ENCODE measurements around the gene B4GALNT1. TPM values are rescaled to one million over a fixed set of nuclear protein-coding genes. Genes with fewer than 3 reads are reported as not detected.

Gene B4GALNT1
- total and polyA plus RNA-seq, 10 of the 15 experiments (the other 5 are each of a cell fraction or from before 2014, with no cell fraction given), result 0.01 to 0.38 (median 0.14) TPM; not detected in 3

- TF ChIP-seq SMAD5 (IDR thresholded peaks at IDR 0.05; ENCODE audit: low read depth), result no peak
- no peak for TF ChIP-seq DPF2 (IDR thresholded peaks at IDR 0.05)
- no peak for TF ChIP-seq CEBPB (IDR thresholded peaks at IDR 0.05; ENCODE audit: borderline replicate concordance in 1 of 2, low read depth in 2 of 2, low read length in 2 of 2)
- no peak for TF ChIP-seq ZZZ3 (IDR thresholded peaks at IDR 0.05; ENCODE audit: control insufficient read depth, insufficient read length, low read depth)
- Histone ChIP-seq H3K27me3 (replicated peaks in 1 of 2; ENCODE audit: control insufficient read depth in 2 of 2, insufficient read depth in 2 of 2, low read length in 1 of 2) (peaks cover 24 to 25% of the 10 kb centered on the region in 2 experiments), H4K20me1 (ENCODE audit: control insufficient read depth, insufficient read depth) (no peaks in the 10 kb centered on the region), H3K4me1 (ENCODE audit: control insufficient read depth, insufficient read depth, low read length) (peaks cover 4% of the 10 kb centered on the region), H3K27ac (ENCODE audit: control insufficient read depth, insufficient read depth) (no peak overlapping the region), H3K9me3 (replicated peaks; ENCODE audit: control insufficient read depth, insufficient read depth, low read length) (no peaks in the 10 kb centered on the region), H3K9ac (ENCODE audit: control insufficient read depth, insufficient read depth, low read length) (no peak overlapping the region), H3K36me3 (ENCODE audit: control insufficient read depth in 2 of 2, insufficient read depth in 2 of 2, low read length in 1 of 2) (no peaks in the 10 kb centered on the region), H2AFZ (ENCODE audit: control insufficient read depth, low read depth, low read length) (no peak overlapping the region), H3K4me2 (ENCODE audit: control insufficient read depth, insufficient read depth) (no peak overlapping the region), H3K4me3 (no peak overlapping the region), H3K79me2 (ENCODE audit: control insufficient read depth, insufficient read depth, low read length) (no peaks in the 10 kb centered on the region)
- FAIRE-seq (no peak), ATAC-seq (no peak), DNase-seq (ENCODE audit: low read depth, low spot score) (no peak)
- 48% methylated on average over 13 of the region's 13 CpGs for WGBS (ENCODE audit: insufficient coverage, insufficient replicate concordance, low lambda C conversion rate, missing lambda C conversion rate)
- intact Hi-C loops (cut with micrococcal nuclease; ENCODE audit: unreplicated experiment), result no loop called here
- no TSS peak for BruUV-seq (replicated peaks)
- ChIA-PET POLR2A (no interaction called here), CTCF (interaction anchor here (4.2 kb wide), 1 partner anchor 42 kb away, joined by 17 read pairs; no protein-coding TSS in a partner anchor), RAD21 (ENCODE audit: unreplicated experiment) (no interaction called here), SMC1A (ENCODE audit: uncharacterized antibody, unreplicated experiment) (interaction anchor here (0.6 kb wide), 1 partner anchor 15 kb away, joined by 3 read pairs; no protein-coding TSS in a partner anchor)
- in situ Hi-C loops (cut with MboI), result no loop called here
Measured at GRCh38 chr12:57626111-57626920, 6.7 kb downstream of the B4GALNT1 start.

GRCh38 chr12:57625261-57626032 lies 7.6 kb downstream of the B4GALNT1 start:
- ChIA-PET SMC1A (ENCODE audit: uncharacterized antibody, unreplicated experiment) (interaction anchor here (0.6 kb wide), 1 partner anchor 16 kb away, joined by 3 read pairs; no protein-coding TSS in a partner anchor), RAD21 (ENCODE audit: unreplicated experiment) (interaction anchor here (0.6 kb wide), 1 partner anchor 212 kb away, joined by 3 read pairs; no protein-coding TSS in a partner anchor), CTCF (interaction anchor here (7.8 kb wide), 1 partner anchor 42 kb away, joined by 119 read pairs; no protein-coding TSS in a partner anchor), POLR2A (no interaction called here)
- no peak overlapping the region for H2AFZ ChIP-seq (ENCODE audit: control insufficient read depth, low read depth, low read length)
- no peak overlapping the region for H3K4me2 ChIP-seq (ENCODE audit: control insufficient read depth, insufficient read depth)
- peaks cover 25 to 31% of the 10 kb centered on the region in 2 experiments for H3K27me3 ChIP-seq (replicated peaks in 1 of 2; ENCODE audit: control insufficient read depth in 2 of 2, insufficient read depth in 2 of 2, low read length in 1 of 2)
- FAIRE-seq, result no peak
- no peaks in the 10 kb centered on the region for H3K9me3 ChIP-seq (replicated peaks; ENCODE audit: control insufficient read depth, insufficient read depth, low read length)
- BruUV-seq (replicated peaks), result no TSS peak
- H3K79me2 ChIP-seq (ENCODE audit: control insufficient read depth, insufficient read depth, low read length), result no peaks in the 10 kb centered on the region
- intact Hi-C loops (cut with micrococcal nuclease; ENCODE audit: unreplicated experiment) (no loop called here), in situ Hi-C loops (cut with MboI) (no loop called here)
- H3K9ac ChIP-seq (ENCODE audit: control insufficient read depth, insufficient read depth, low read length), result no peak overlapping the region
- H3K4me1 ChIP-seq (ENCODE audit: control insufficient read depth, insufficient read depth, low read length), result peaks cover 6% of the 10 kb centered on the region
- no peak overlapping the region for H3K4me3 ChIP-seq
- WGBS (ENCODE audit: insufficient coverage, insufficient replicate concordance, low lambda C conversion rate, missing lambda C conversion rate), result 45% methylated on average over 12 of the region's 12 CpGs
- no peak for ATAC-seq
- H3K27ac ChIP-seq (ENCODE audit: control insufficient read depth, insufficient read depth), result no peak overlapping the region
- DNase-seq (ENCODE audit: low read depth, low spot score), result no peak
- H4K20me1 ChIP-seq (ENCODE audit: control insufficient read depth, insufficient read depth), result no peaks in the 10 kb centered on the region
- H3K36me3 ChIP-seq (ENCODE audit: control insufficient read depth in 2 of 2, insufficient read depth in 2 of 2, low read length in 1 of 2), result no peaks in the 10 kb centered on the region
- TF ChIP-seq, protein P1, sequence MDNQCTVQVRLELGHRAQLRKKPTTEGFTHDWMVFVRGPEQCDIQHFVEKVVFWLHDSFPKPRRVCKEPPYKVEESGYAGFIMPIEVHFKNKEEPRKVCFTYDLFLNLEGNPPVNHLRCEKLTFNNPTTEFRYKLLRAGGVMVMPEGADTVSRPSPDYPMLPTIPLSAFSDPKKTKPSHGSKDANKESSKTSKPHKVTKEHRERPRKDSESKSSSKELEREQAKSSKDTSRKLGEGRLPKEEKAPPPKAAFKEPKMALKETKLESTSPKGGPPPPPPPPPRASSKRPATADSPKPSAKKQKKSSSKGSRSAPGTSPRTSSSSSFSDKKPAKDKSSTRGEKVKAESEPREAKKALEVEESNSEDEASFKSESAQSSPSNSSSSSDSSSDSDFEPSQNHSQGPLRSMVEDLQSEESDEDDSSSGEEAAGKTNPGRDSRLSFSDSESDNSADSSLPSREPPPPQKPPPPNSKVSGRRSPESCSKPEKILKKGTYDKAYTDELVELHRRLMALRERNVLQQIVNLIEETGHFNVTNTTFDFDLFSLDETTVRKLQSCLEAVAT (IDR thresholded peaks at IDR 0.05), result no peak
- TF ChIP-seq CREM (IDR thresholded peaks at IDR 0.05; ENCODE audit: low read depth) (no peak), MAX (IDR thresholded peaks at IDR 0.05; ENCODE audit: low read depth, low read length) (no peak), ZBTB33 (IDR thresholded peaks at IDR 0.05) (no peak), NR2F1 (conservative IDR thresholded peaks at IDR 0.05) (no peak), ZSCAN29 (IDR thresholded peaks at IDR 0.05) (no peak), NRF1 (conservative IDR thresholded peaks at IDR 0.05; ENCODE audit: low read depth, low read length) (no peak), ZNF217 (IDR thresholded peaks at IDR 0.05) (no peak)
